GM20000 (cell line): Measurements from ENCODE around the gene TEX51.

Experiments
- DNase-seq: peaks from one replicate; pipeline ENCODE4 v3.0.0; 2012; ENCODE audit warnings: low spot score
- TF ChIP-seq, protein P1 (sequence below): IDR thresholded peaks from 2 replicates; pipeline ENCODE4 v1.5.1; 2012; ENCODE audit warnings: mild to moderate bottlenecking, control low read depth; ENCODE audit errors: extremely low read depth, missing control alignments

The TEX51 gene

DNA sequence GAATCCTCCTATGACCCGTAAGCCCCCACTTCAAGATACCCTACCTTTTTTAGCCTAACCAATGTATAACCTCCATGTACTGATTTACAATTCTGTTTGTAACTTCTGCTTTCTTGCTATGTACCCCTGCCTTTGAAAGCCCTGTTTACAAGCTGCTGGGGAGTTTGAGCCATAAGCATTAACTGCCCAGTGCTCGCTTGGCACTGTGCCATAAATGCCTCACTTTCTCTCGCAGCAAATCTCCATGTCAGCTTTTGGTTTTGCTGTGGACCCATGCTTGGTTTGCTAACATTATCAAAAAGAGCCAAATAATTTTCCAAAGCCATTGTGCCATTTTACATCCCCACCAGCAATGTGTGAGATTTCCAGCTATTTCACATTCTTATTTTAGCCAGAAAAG is 51.8 kb downstream of the TEX51 start:
- TF ChIP-seq, protein P1, sequence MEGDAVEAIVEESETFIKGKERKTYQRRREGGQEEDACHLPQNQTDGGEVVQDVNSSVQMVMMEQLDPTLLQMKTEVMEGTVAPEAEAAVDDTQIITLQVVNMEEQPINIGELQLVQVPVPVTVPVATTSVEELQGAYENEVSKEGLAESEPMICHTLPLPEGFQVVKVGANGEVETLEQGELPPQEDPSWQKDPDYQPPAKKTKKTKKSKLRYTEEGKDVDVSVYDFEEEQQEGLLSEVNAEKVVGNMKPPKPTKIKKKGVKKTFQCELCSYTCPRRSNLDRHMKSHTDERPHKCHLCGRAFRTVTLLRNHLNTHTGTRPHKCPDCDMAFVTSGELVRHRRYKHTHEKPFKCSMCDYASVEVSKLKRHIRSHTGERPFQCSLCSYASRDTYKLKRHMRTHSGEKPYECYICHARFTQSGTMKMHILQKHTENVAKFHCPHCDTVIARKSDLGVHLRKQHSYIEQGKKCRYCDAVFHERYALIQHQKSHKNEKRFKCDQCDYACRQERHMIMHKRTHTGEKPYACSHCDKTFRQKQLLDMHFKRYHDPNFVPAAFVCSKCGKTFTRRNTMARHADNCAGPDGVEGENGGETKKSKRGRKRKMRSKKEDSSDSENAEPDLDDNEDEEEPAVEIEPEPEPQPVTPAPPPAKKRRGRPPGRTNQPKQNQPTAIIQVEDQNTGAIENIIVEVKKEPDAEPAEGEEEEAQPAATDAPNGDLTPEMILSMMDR = no peak
- no peak for DNase-seq
